ENCODE measurements around the gene SFTA2.

GRCh38 chr6:30902709-30903108 lies 29.3 kb downstream of the SFTA2 start:
- TF ChIP-seq ARNTL (CRISPR knock-in tag; IDR thresholded peaks at IDR 0.05; ENCODE audit: borderline replicate concordance, low read depth) (no peak), ZFP3 (CRISPR knock-in tag; IDR thresholded peaks at IDR 0.05) (no peak), BACH2 (CRISPR knock-in tag; IDR thresholded peaks at IDR 0.05; ENCODE audit: borderline replicate concordance) (no peak), TSHZ2 (CRISPR knock-in tag; IDR thresholded peaks at IDR 0.05) (no peak), ZNF565 (CRISPR knock-in tag; conservative IDR thresholded peaks at IDR 0.05; ENCODE audit: low read depth) (no peak), ISL1 (CRISPR knock-in tag; IDR thresholded peaks at IDR 0.05) (no peak)

Measured in SK-N-SH treated with all-trans-retinoic acid at 6 μM for 48 hours (cell line).